Neutrophil (primary cell): ENCODE data around the gene HSPB6.

Experiments
- H3K27ac ChIP-seq: fragments of 200-600 bp; sonication (generic); 2 replicates; pipeline ENCODE4 v1.5.1; 2016; ENCODE audit warnings: mild to moderate bottlenecking, moderate library complexity
- H3K27me3 ChIP-seq: fragments of 200-600 bp; sonication (generic); 2 replicates; pipeline ENCODE4 v1.6.0; 2016; ENCODE audit warnings: mild to moderate bottlenecking
- H3K36me3 ChIP-seq: fragments of 200-600 bp; sonication (generic); 2 replicates; pipeline ENCODE4 v1.5.1; 2017
- H3K4me1 ChIP-seq, 2 experiments: fragments of 200-600 bp in 1 of 2; sonication (generic) in 1 of 2; 1 replicate in 1 of 2; 2 replicates in 1 of 2; pipeline versions ENCODE4 v1.5.1 to v1.6.1; 2013 to 2016; ENCODE audit warnings: low read depth in 1 of 2, low read length in 1 of 2, mild to moderate bottlenecking in 1 of 2, moderate library complexity in 1 of 2; ENCODE audit not compliant: control insufficient read depth in 1 of 2, insufficient read depth in 1 of 2
- H3K4me3 ChIP-seq, 2 experiments: fragments of 200-600 bp in 1 of 2; sonication (generic) in 1 of 2; 1 replicate in 1 of 2; 2 replicates in 1 of 2; pipeline ENCODE4 v1.5.1; 2013 to 2016; ENCODE audit warnings: low read depth in 1 of 2, low read length in 1 of 2, mild to moderate bottlenecking in 1 of 2, moderate library complexity in 1 of 2
- H3K9me3 ChIP-seq: fragments of 200-600 bp; sonication (generic); 2 replicates; pipeline ENCODE4 v1.5.1; 2016
- CTCF ChIP-seq: fragments of 200-600 bp; sonication (generic); IDR thresholded peaks from 2 replicates; pipeline ENCODE4 v1.5.1; 2016; ENCODE audit warnings: antibody characterized with exemption

HSPB6 gene

DNA sequence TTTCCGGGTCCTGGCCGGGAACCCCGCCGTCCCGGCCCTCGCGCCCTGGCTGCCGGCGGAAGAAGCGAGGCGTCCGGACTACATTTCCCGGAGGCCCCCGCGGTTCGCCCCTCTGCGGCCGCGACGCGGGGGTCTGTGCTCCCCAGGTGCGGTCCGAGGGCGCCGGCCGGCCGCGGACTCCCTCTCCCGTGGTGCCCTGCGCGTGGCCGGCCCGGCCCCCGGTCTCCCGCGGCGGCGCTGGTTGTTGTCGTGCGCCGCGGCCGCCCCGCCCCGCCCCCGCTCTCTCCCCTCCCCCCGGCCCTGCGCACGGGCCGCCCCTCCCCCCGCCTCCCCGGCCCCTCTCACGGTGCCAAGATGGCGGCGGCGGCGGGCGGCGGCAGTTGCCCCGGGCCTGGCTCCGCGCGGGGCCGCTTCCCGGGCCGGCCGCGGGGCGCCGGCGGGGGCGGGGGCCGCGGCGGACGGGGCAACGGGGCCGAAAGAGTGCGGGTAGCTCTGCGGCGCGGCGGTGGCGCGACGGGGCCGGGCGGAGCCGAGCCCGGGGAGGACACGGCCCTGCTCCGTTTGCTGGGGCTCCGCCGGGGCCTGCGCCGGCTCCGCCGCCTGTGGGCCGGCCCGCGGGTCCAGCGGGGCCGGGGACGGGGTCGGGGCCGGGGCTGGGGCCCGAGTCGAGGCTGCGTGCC is 39.0 kb downstream of the HSPB6 start, which contains the start of gene KMT2B:
TSS of gene KMT2B (plus strand) at position 339 of the 680 bp plus-strand sequence. CDS start at position 355, 16 bp downstream.
- peaks cover 10% of the 10 kb centered on the region for H3K27me3 ChIP-seq
- peaks cover 33% of the 10 kb centered on the region for H3K36me3 ChIP-seq
- H3K27ac ChIP-seq, result peak within 1 kb of the TSS; percentile 95
- peaks cover 29 to 35% of the 10 kb centered on the region in 2 experiments for H3K4me1 ChIP-seq
- H3K9me3 ChIP-seq, result no peaks in the 10 kb centered on the region
- peak within 1 kb of the TSS; percentile 88 to 91 for H3K4me3 ChIP-seq
- peak; percentile 18 for TF ChIP-seq CTCF

DNA sequence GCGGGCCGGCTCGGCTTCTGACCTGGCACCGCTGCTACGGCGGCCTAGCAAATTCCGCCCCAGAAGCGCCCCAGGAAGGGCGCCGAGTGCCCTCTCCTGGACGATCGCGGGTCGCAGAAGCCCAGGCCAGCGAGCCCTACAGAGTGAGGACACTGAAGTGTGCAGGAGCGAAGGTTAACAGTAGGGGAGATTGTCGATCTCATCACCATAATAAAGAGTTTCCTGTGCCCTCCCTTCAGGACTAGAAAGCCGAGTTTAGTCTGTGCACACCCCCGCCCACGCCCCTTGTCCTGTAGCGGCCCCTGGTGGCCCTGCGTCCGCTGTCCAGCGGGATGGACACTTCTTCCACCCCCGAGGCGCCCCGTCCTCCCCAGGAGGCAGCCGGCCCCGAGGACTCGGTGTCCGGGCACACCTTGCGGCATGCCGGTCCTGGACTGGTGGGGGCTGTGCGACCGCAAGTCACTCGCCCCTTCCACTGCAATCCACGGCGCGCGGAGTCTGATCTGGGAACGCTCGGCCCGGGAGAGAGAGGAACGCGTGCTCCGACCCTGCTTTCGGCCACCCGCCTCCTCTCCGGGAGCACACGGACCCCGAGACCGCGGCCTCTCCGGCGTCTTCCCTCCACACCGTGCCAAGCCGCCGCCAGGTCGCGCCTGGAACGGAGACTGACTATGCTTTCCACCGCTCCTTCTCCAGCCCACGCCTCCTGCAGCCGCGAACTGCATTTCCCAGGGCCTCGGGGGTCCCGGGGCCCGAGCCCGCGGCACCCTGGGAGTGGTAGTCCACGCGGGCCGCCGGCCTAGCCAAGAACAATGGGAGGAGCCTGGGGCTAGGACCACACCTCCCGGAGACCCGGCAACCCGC is 39.8 kb downstream of the HSPB6 start:
- Histone ChIP-seq H3K4me3 (peak overlapping the region; percentile 88 to 91), H3K9me3 (no peaks in the 10 kb centered on the region), H3K4me1 (peaks cover 29 to 35% of the 10 kb centered on the region in 2 experiments), H3K36me3 (peaks cover 26% of the 10 kb centered on the region), H3K27me3 (peaks cover 10% of the 10 kb centered on the region), H3K27ac (peak overlapping the region; percentile 95)
- TF ChIP-seq CTCF, result peak; percentile 87

DNA sequence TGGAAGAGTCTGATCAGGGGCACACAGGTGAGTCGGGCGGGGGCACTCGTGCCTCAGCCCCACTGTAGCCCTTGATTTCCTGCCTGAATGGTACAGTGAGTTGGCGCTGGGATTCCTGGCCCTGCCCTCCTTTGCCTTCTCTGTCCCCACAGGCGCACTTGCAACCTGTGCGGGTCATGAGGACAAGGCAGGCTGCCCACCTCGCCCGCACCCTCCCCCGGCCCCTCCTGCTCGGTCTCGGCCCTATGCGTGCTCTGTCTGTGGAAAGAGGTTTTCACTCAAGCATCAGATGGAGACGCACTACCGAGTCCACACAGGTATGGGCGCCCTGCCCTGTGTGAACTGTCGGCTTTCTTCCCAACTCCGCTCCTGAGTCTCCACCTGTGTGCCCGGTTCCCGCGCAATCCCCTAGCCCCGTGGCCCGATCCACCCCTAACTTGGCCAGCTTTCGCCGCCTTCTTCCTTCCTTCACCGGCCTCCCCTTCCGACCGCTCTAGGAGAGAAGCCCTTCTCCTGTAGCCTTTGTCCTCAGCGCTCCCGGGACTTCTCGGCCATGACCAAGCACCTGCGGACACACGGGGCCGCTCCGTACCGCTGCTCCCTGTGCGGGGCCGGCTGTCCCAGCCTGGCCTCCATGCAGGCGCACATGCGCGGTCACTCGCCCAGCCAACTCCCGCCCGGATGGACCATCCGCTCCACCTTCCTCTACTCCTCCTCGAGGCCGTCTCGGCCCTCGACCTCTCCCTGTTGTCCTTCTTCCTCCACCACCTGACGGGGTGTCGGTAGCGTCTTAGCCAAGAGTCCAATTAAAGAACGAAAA is 40.6 kb downstream of the HSPB6 start:
- Histone ChIP-seq H3K27me3 (peaks cover 13% of the 10 kb centered on the region), H3K36me3 (peaks cover 17% of the 10 kb centered on the region), H3K9me3 (no peaks in the 10 kb centered on the region), H3K4me3 (peak overlapping the region; percentile 88 to 91), H3K27ac (peak overlapping the region; percentile 95), H3K4me1 (peaks cover 29 to 35% of the 10 kb centered on the region in 2 experiments)
- no peak for TF ChIP-seq CTCF

DNA sequence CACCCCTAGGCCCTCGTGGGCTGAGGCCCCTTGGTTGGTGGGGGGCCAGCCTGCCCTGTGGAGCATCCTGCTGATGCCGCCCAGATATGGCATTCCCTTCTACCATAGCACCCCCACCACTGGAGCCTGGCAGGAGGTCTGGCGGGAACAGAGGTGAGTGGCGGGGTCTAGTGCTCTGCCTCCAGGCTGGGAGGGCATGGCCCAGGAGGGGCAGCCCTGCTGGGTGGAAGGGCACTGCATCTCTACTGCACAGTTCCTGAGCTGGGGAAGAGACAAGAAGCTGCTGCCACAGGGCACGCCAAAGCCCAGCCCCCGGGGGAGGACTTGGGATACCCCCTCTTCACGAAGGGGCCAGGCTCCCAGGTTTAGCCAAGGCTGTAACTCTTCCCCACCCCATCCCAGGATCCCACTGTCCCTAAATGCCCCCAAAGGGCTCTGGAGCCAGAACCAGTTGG is 41.4 kb downstream of the HSPB6 start:
- Histone ChIP-seq H3K27me3 (peaks cover 21% of the 10 kb centered on the region), H3K36me3 (peaks cover 9% of the 10 kb centered on the region), H3K9me3 (no peaks in the 10 kb centered on the region), H3K27ac (no peak overlapping the region), H3K4me1 (peaks cover 29 to 35% of the 10 kb centered on the region in 2 experiments), H3K4me3 (peak overlapping the region in 1 of 2 experiments; percentile 88)
- TF ChIP-seq CTCF, result no peak
